Measurements from ENCODE around the gene SEC14L2.

Gene SEC14L2

GRCh38 chr22:30413745-30414524 lies 17.1 kb downstream of the SEC14L2 start:
- Histone ChIP-seq H3K79me2 (ENCODE audit: control insufficient read depth, insufficient read depth, low read length, poor library complexity) (no peaks in the 10 kb centered on the region), H3K23ac (ENCODE audit: low read length) (no peak overlapping the region), H3K9me3 (ENCODE audit: insufficient read depth, low read depth, low read length) (no peaks in the 10 kb centered on the region), H3K4me1 (ENCODE audit: control insufficient read depth in 1 of 2, insufficient read depth in 2 of 2, low read length in 2 of 2) (peaks cover 0 to 3% of the 10 kb centered on the region in 2 experiments), H2AK5ac (ENCODE audit: low read length) (no peak overlapping the region), H4K12ac (ENCODE audit: low read depth, low read length) (no peak overlapping the region), H3K36me3 (ENCODE audit: control insufficient read depth in 1 of 2, insufficient read depth in 2 of 2, low read length in 2 of 2) (peaks cover 6 to 13% of the 10 kb centered on the region in 2 experiments), H3K14ac (ENCODE audit: low read length) (no peak overlapping the region), H3K27me3 (ENCODE audit: insufficient read depth, low read length) (no peaks in the 10 kb centered on the region), H3K4ac (ENCODE audit: low read depth, low read length) (no peak overlapping the region), H3K4me2 (ENCODE audit: low read length) (no peak overlapping the region), H2AFZ (ENCODE audit: insufficient read depth, low read length, poor library complexity) (no peak overlapping the region), H2BK5ac (ENCODE audit: low read depth, low read length, poor library complexity) (no peak overlapping the region), H3K9ac (ENCODE audit: low read length) (no peak overlapping the region), H3K79me1 (ENCODE audit: low read length) (no peaks in the 10 kb centered on the region), H3K4me3 (ENCODE audit: low read depth, low read length) (no peak overlapping the region), H2BK120ac (ENCODE audit: insufficient read depth, low read length, poor library complexity) (no peak overlapping the region), H3K18ac (ENCODE audit: low read length) (no peak overlapping the region), H4K8ac (ENCODE audit: low read depth, low read length) (no peak overlapping the region), H4K91ac (ENCODE audit: low read depth, low read length) (no peak overlapping the region), H3K27ac (ENCODE audit: low read depth, low read length) (no peak overlapping the region), H2BK12ac (ENCODE audit: low read length) (no peak overlapping the region)
- WGBS (ENCODE audit: extremely low coverage, insufficient coverage, insufficient read length): no CpG with 5 or more reads among the region's 5 CpGs
- DNase-seq: no peak

GRCh38 chr22:30414525-30415047 lies 17.8 kb downstream of the SEC14L2 start:
- Histone ChIP-seq H2BK12ac (ENCODE audit: low read length) (no peak overlapping the region), H3K27ac (ENCODE audit: low read depth, low read length) (no peak overlapping the region), H4K91ac (ENCODE audit: low read depth, low read length) (no peak overlapping the region), H3K4me1 (ENCODE audit: control insufficient read depth in 1 of 2, insufficient read depth in 2 of 2, low read length in 2 of 2) (no peaks in the 10 kb centered on the region), H3K18ac (ENCODE audit: low read length) (no peak overlapping the region), H2BK120ac (ENCODE audit: insufficient read depth, low read length, poor library complexity) (no peak overlapping the region), H3K4ac (ENCODE audit: low read depth, low read length) (no peak overlapping the region), H4K8ac (ENCODE audit: low read depth, low read length) (no peak overlapping the region), H2AFZ (ENCODE audit: insufficient read depth, low read length, poor library complexity) (no peak overlapping the region), H3K9me3 (ENCODE audit: insufficient read depth, low read depth, low read length) (no peaks in the 10 kb centered on the region), H3K4me3 (ENCODE audit: low read depth, low read length) (no peak overlapping the region), H3K79me2 (ENCODE audit: control insufficient read depth, insufficient read depth, low read length, poor library complexity) (no peaks in the 10 kb centered on the region), H3K23ac (ENCODE audit: low read length) (no peak overlapping the region), H4K12ac (ENCODE audit: low read depth, low read length) (no peak overlapping the region), H3K79me1 (ENCODE audit: low read length) (no peaks in the 10 kb centered on the region), H3K27me3 (ENCODE audit: insufficient read depth, low read length) (no peaks in the 10 kb centered on the region), H2AK5ac (ENCODE audit: low read length) (no peak overlapping the region), H3K14ac (ENCODE audit: low read length) (no peak overlapping the region), H3K9ac (ENCODE audit: low read length) (no peak overlapping the region), H2BK5ac (ENCODE audit: low read depth, low read length, poor library complexity) (no peak overlapping the region), H3K4me2 (ENCODE audit: low read length) (no peak overlapping the region), H3K36me3 (ENCODE audit: control insufficient read depth in 1 of 2, insufficient read depth in 2 of 2, low read length in 2 of 2) (peaks cover 6 to 13% of the 10 kb centered on the region in 2 experiments)
- no peak for DNase-seq
- WGBS (ENCODE audit: extremely low coverage, insufficient coverage, insufficient read length): no CpG with 5 or more reads among the region's 4 CpGs

GRCh38 chr22:30416403-30416802 lies 19.6 kb downstream of the SEC14L2 start:
- Histone ChIP-seq H3K27ac (ENCODE audit: low read depth, low read length) (no peak overlapping the region), H3K9me3 (ENCODE audit: insufficient read depth, low read depth, low read length) (no peaks in the 10 kb centered on the region), H3K9ac (ENCODE audit: low read length) (no peak overlapping the region), H3K14ac (ENCODE audit: low read length) (no peak overlapping the region), H3K23ac (ENCODE audit: low read length) (no peak overlapping the region), H2BK12ac (ENCODE audit: low read length) (no peak overlapping the region), H3K36me3 (ENCODE audit: control insufficient read depth in 1 of 2, insufficient read depth in 2 of 2, low read length in 2 of 2) (peaks cover 6 to 13% of the 10 kb centered on the region in 2 experiments), H3K79me2 (ENCODE audit: control insufficient read depth, insufficient read depth, low read length, poor library complexity) (no peaks in the 10 kb centered on the region), H3K4ac (ENCODE audit: low read depth, low read length) (no peak overlapping the region), H3K79me1 (ENCODE audit: low read length) (no peaks in the 10 kb centered on the region), H4K8ac (ENCODE audit: low read depth, low read length) (no peak overlapping the region), H3K27me3 (ENCODE audit: insufficient read depth, low read length) (no peaks in the 10 kb centered on the region), H3K18ac (ENCODE audit: low read length) (no peak overlapping the region), H3K4me2 (ENCODE audit: low read length) (no peak overlapping the region), H3K4me1 (ENCODE audit: control insufficient read depth in 1 of 2, insufficient read depth in 2 of 2, low read length in 2 of 2) (peaks cover 0 to 3% of the 10 kb centered on the region in 2 experiments), H3K4me3 (ENCODE audit: low read depth, low read length) (no peak overlapping the region), H4K91ac (ENCODE audit: low read depth, low read length) (no peak overlapping the region), H4K12ac (ENCODE audit: low read depth, low read length) (no peak overlapping the region), H2AK5ac (ENCODE audit: low read length) (no peak overlapping the region), H2AFZ (ENCODE audit: insufficient read depth, low read length, poor library complexity) (no peak overlapping the region), H2BK5ac (ENCODE audit: low read depth, low read length, poor library complexity) (no peak overlapping the region), H2BK120ac (ENCODE audit: insufficient read depth, low read length, poor library complexity) (no peak overlapping the region)
- whole genome bisulfite sequencing (ENCODE audit: extremely low coverage, insufficient coverage, insufficient read length): no CpG with 5 or more reads among the region's 2 CpGs
- DNase-seq: no peak

GRCh38 chr22:30416837-30417236 lies 20.0 kb downstream of the SEC14L2 start:
- Histone ChIP-seq H3K79me2 (ENCODE audit: control insufficient read depth, insufficient read depth, low read length, poor library complexity) (no peaks in the 10 kb centered on the region), H3K18ac (ENCODE audit: low read length) (no peak overlapping the region), H3K4me3 (ENCODE audit: low read depth, low read length) (no peak overlapping the region), H3K36me3 (ENCODE audit: control insufficient read depth in 1 of 2, insufficient read depth in 2 of 2, low read length in 2 of 2) (peaks cover 6 to 13% of the 10 kb centered on the region in 2 experiments), H3K27me3 (ENCODE audit: insufficient read depth, low read length) (no peaks in the 10 kb centered on the region), H2BK5ac (ENCODE audit: low read depth, low read length, poor library complexity) (no peak overlapping the region), H3K4me1 (ENCODE audit: control insufficient read depth in 1 of 2, insufficient read depth in 2 of 2, low read length in 2 of 2) (peaks cover 0 to 3% of the 10 kb centered on the region in 2 experiments), H2AFZ (ENCODE audit: insufficient read depth, low read length, poor library complexity) (no peak overlapping the region), H4K12ac (ENCODE audit: low read depth, low read length) (no peak overlapping the region), H3K23ac (ENCODE audit: low read length) (no peak overlapping the region), H3K9me3 (ENCODE audit: insufficient read depth, low read depth, low read length) (no peaks in the 10 kb centered on the region), H3K4ac (ENCODE audit: low read depth, low read length) (no peak overlapping the region), H3K79me1 (ENCODE audit: low read length) (no peaks in the 10 kb centered on the region), H4K8ac (ENCODE audit: low read depth, low read length) (no peak overlapping the region), H3K9ac (ENCODE audit: low read length) (no peak overlapping the region), H3K27ac (ENCODE audit: low read depth, low read length) (no peak overlapping the region), H3K14ac (ENCODE audit: low read length) (no peak overlapping the region), H3K4me2 (ENCODE audit: low read length) (no peak overlapping the region), H2AK5ac (ENCODE audit: low read length) (no peak overlapping the region), H2BK12ac (ENCODE audit: low read length) (no peak overlapping the region), H4K91ac (ENCODE audit: low read depth, low read length) (no peak overlapping the region), H2BK120ac (ENCODE audit: insufficient read depth, low read length, poor library complexity) (no peak overlapping the region)
- no peak for DNase-seq
- no CpG with 5 or more reads among the region's 1 CpG for WGBS (ENCODE audit: extremely low coverage, insufficient coverage, insufficient read length)

Data from trophoblast cell (in vitro differentiated cells and primary cell).